Measurements from ENCODE around the gene PTGER3. TPM values are rescaled to one million over a fixed set of nuclear protein-coding genes. Genes with fewer than 3 reads are reported as not detected.

The PTGER3 gene
- total RNA-seq, 1 donor from 2014 or later: under 0.01 TPM

GRCh38 chr1:71053146-71053545 is 5.5 kb upstream of the PTGER3 start:
- no peak for DNase-seq (ENCODE audit: low read depth, low spot score)

GRCh38 chr1:71049951-71050598 is 2.5 kb upstream of the PTGER3 start:
- peak; percentile 27 for DNase-seq (ENCODE audit: low read depth, low spot score)

GRCh38 chr1:71046891-71047634 is 553 bp downstream of the PTGER3 start:
- DNase-seq (ENCODE audit: low read depth, low spot score): no peak

GRCh38 chr1:71045463-71046028 is 2.1 kb downstream of the PTGER3 start:
- no peak for DNase-seq (ENCODE audit: low read depth, low spot score)

- no peak for DNase-seq (ENCODE audit: low read depth, low spot score)
Observed at GRCh38 chr1:71044833-71045232, 2.8 kb downstream of the PTGER3 start.

GRCh38 chr1:71043065-71043464 is 4.6 kb downstream of the PTGER3 start:
- DNase-seq (ENCODE audit: low read depth, low spot score): no peak

- DNase-seq (ENCODE audit: low read depth, low spot score): no peak
Observed at GRCh38 chr1:71041806-71042205, 5.8 kb downstream of the PTGER3 start.

- no peak for DNase-seq (ENCODE audit: low read depth, low spot score)
Observed at GRCh38 chr1:71039661-71040262, 7.9 kb downstream of the PTGER3 start.

- DNase-seq (ENCODE audit: low read depth, low spot score): no peak
Observed at GRCh38 chr1:71038942-71039341, 8.7 kb downstream of the PTGER3 start.

- DNase-seq (ENCODE audit: low read depth, low spot score): no peak
Observed at GRCh38 chr1:71037829-71038620, 9.6 kb downstream of the PTGER3 start.

GRCh38 chr1:71037066-71037465 is 10.6 kb downstream of the PTGER3 start:
- DNase-seq (ENCODE audit: low read depth, low spot score): no peak

- DNase-seq (ENCODE audit: low read depth, low spot score): no peak
Observed at GRCh38 chr1:71033136-71033535, 14.5 kb downstream of the PTGER3 start.

- DNase-seq (ENCODE audit: low read depth, low spot score): no peak
Observed at GRCh38 chr1:71031426-71031825, 16.2 kb downstream of the PTGER3 start.

GRCh38 chr1:71030026-71030425 is 17.6 kb downstream of the PTGER3 start:
- DNase-seq (ENCODE audit: low read depth, low spot score): no peak

GRCh38 chr1:71028981-71029380 is 18.6 kb downstream of the PTGER3 start:
- no peak for DNase-seq (ENCODE audit: low read depth, low spot score)

- no peak for DNase-seq (ENCODE audit: low read depth, low spot score)
Observed at GRCh38 chr1:71027991-71028390, 19.6 kb downstream of the PTGER3 start.

GRCh38 chr1:71026093-71026492 is 21.5 kb downstream of the PTGER3 start:
- DNase-seq (ENCODE audit: low read depth, low spot score): no peak

GRCh38 chr1:71023515-71023914 is 24.1 kb downstream of the PTGER3 start:
- DNase-seq (ENCODE audit: low read depth, low spot score): no peak

GRCh38 chr1:71019233-71019969 is 28.2 kb downstream of the PTGER3 start:
- DNase-seq (ENCODE audit: low read depth, low spot score): no peak

- DNase-seq (ENCODE audit: low read depth, low spot score): no peak
Observed at GRCh38 chr1:71018791-71019190, 28.8 kb downstream of the PTGER3 start.

GRCh38 chr1:71015745-71016144 is 31.9 kb downstream of the PTGER3 start:
- no peak for DNase-seq (ENCODE audit: low read depth, low spot score)

Measured in pulmonary artery endothelial cell (primary cell).